ENCODE measurements around the gene RAPGEF3.

RAPGEF3 gene, protein sequence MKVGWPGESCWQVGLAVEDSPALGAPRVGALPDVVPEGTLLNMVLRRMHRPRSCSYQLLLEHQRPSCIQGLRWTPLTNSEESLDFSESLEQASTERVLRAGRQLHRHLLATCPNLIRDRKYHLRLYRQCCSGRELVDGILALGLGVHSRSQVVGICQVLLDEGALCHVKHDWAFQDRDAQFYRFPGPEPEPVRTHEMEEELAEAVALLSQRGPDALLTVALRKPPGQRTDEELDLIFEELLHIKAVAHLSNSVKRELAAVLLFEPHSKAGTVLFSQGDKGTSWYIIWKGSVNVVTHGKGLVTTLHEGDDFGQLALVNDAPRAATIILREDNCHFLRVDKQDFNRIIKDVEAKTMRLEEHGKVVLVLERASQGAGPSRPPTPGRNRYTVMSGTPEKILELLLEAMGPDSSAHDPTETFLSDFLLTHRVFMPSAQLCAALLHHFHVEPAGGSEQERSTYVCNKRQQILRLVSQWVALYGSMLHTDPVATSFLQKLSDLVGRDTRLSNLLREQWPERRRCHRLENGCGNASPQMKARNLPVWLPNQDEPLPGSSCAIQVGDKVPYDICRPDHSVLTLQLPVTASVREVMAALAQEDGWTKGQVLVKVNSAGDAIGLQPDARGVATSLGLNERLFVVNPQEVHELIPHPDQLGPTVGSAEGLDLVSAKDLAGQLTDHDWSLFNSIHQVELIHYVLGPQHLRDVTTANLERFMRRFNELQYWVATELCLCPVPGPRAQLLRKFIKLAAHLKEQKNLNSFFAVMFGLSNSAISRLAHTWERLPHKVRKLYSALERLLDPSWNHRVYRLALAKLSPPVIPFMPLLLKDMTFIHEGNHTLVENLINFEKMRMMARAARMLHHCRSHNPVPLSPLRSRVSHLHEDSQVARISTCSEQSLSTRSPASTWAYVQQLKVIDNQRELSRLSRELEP

DNA sequence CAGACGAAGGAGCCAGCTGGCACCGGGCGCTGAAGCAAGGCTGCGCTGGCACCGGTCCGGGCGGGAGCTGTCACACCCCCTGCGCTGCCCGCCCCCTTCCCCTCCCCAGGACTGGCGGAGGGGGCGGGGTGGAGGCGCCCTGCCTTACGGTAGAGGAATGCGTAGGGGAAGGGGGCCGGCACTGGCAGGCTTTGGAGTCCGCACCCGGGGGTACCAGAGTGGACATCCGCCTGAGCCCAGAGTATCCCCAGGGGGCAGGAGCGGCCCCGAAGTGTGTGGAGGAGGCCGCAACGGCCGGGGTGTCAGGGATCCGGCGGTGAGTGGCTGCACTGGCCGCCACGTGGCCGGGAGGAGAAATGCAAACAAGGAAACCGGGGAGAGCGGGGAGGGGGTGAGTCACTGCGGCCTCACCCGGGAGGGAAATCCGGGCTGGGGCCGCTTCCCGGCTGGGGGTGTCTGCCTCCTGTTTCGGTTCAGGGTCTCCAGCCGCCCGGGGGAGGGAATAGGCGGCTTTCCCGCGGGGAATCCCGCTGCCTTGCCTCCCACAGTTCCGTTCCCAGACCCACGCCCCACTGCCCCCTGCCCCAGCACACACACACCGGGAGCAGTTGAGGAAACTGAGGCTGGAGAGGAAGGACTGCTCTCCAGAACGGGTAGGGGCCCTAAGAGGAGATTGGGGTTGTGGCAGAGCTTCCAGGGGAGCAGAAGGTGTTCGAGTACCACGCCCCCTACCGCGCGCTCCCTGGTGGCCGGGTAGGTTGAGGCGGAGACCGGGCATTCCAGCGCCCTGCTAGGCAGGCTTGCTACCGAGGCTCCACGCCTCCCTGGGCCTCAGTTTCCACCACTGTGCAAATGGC lies at the start of gene RAPGEF3:
TSS of gene RAPGEF3 (minus strand) at position 47 of the 857 bp plus-strand sequence. CDS start 324 bp downstream, outside the sequence.
- DNase-seq = no peak

DNA sequence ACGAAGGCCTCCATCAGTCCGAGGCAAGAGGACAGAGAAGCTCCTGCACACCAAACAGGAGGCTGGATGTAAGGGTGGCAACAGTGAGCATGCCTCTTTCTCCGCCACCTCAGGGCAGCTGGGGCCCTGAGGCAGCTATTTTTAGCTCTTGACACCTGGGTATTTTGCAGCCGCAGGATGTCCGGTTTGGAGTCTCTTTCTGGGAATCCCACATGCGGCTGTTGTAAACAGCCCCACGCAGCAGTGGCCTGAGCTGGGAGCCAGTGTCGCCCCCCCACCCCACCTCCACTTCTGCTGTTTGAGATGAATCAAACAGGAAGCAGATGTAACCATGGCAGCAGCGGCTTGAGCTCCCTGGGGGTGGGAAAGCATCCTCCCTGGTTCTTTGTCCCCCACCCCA lies 49.4 kb upstream of the RAPGEF3 start:
- DNase-seq = no peak

DNA sequence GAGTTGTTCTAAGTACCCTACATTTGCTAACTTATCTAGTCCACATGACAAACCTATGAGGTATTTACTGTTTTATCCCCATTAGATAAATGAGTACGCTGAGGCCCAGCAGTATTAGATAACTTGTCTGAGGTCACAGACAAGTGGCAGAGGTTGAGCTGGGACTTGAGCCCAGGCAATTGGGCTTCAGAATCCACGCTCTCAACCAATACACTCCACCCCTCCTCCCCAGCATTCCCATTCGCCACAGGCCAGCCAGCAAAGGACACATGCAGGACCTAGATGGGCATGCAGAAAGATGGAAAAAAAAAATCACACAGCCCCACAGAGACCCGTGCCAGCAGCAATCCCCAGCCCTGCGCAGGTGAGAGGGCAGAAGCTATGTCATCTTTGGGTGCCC lies 48.7 kb upstream of the RAPGEF3 start:
- DNase-seq = no peak

DNA sequence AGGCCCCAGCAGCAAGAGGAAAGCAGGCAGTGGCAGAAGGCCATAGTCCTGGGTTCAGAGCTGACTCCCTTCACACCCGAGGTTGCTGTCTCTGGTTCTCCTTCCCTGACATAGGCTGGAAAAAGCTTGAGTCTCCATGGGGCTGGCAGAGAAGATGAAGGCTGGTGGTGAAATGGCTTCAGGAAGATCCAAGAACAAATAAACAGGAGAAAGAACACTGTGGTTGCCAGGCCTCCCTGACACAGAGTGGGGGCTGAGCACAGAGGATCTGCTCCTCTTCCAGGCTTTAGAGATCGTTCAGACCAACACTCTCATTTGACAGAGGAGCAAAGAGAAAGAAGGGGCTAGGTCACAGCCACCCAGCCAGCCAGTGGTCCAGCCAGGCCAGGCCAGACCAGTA lies 46.7 kb upstream of the RAPGEF3 start:
- no peak for DNase-seq

DNA sequence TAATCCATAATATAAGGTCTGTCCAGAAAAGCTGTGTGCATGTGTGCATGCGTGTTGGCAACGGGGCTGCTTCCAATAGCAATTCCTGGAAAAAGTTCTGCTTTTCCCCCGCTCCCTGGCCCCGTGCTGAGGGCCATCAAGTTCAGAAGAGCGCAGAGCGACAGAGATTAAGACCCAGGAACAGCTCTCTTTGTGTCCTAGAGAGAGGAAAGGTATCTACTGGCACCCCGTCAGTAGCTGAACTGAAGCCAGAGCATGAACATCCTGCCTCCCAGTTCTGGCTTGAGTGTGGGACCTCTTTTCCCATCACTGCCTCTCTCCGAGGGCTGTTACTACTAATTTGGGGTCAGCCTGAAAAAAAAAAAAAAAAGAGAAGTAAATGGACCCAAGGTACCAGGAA lies 45.5 kb upstream of the RAPGEF3 start:
- no peak for DNase-seq

DNA sequence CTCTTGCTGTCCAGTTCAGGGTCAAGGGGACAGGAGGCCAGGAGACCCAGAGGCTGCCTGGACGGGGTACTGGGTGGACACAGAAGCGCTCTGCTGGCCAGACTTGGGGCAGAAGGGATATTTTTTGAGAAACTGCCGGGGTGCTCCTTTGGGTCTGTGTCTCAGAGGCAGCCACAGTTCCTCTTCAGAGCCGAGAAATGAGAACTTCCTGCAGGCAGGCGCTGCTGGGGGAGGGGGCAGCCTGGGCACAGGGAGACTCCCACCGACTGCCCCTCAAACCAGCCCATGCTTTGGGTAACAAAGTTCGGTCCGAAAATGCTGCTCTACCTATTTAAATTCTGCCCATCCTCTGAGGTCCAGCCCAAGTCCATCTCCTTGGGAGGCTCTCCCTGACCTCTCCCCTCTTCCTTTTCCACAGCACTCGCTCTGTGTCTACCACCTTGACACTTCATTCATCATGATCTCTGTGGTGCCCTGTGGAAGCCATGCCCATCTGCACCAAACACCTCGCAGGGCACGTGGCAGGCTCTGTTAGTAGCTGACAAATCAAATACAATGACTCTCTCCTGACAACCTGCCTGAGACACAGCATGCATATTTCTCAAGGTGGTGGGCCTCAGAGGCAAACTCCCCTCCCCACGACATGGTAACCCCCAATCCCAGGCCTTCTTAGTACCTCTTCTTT lies 44.7 kb upstream of the RAPGEF3 start:
- no peak for DNase-seq

DNA sequence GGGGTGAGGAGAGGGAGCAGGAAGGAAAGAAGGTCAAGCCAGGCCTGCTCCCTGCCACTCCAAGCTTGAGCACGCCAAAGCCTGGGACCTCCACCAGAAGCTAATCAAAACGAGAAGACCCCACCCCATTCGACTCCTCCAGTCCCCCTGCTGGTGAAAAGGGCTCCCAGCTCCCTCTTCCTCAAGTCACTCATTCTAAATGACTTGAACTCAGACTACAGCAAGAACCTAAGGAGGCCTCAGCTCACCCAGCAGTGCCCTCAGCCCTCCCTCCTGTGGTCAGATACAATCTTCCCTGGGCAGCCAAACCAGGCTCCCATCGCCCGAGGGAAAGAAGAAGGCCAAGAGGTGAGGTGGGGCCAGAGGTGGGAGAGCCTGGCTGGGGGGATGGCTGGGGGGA lies 43.6 kb upstream of the RAPGEF3 start:
- no peak for DNase-seq

DNA sequence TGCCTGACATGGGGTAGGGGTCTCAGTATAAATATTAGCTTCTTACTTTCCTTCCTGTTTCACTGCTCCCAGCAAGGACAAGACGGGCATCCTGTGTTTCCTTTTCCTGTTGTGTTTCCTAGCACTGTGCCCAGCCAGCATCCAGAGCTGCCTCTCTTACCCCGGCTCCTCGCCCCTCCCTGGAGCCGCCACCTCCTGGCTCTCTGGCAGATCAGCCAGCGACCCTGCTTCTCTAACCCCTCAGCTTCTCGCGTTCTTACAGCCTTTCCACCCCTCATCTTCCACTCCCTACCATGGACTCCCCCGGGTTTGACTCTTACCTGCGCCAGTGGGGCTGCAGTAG lies 43.2 kb upstream of the RAPGEF3 start:
- DNase-seq = no peak

DNA sequence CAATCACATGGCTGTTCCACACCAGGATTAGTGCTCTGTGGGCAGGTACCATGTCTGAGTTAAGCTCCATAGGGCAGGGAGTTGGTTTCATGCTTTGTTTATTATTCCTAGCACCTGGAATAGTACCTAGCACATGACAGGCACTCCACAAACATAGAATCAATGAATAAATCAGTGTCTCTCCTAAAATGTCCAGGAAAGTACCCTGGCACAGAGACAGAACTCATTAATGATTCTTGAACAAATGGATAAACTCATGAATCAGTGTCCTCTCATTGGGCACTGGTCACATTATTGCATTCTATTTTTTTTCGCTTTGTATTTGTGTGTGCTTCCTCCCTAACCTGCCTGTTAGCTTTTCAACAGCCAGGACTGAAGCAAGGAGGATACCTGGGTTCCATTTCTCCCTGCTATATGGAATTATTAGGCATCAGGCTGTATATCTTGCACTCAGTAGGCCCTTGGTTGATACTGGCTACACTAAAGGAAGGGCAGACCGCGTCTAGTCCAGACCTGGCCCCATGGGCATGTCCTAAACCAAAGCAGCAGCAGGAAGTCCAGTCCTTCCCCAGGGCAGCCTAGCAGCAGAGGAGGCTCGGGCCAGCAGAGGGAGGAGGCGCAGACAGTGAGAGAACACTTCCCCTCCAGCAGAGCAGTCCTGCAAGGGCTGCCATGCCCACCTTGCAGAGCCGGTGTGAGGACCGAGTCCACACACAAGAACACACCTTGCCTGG lies 42.7 kb upstream of the RAPGEF3 start:
- DNase-seq = no peak

DNA sequence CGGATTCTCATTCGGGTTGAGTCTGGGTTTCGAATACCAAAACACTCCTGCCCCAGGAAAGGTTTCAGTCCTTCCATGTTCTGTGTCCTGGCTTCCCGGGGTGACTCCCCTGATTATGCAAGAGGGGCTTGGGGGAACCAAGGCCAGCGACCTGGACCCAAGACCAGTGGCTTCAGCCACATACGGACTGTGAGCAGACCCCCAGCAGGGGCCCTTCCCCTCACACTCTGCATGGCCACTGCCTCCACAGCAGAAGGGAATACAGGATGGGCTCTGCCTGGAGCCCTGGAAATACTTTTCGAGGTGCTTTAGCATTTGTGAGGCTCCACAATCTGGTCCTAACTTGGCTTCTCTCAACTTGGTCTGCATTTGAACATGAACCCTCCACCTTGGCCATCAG lies 41.9 kb upstream of the RAPGEF3 start:
- no peak for DNase-seq

DNA sequence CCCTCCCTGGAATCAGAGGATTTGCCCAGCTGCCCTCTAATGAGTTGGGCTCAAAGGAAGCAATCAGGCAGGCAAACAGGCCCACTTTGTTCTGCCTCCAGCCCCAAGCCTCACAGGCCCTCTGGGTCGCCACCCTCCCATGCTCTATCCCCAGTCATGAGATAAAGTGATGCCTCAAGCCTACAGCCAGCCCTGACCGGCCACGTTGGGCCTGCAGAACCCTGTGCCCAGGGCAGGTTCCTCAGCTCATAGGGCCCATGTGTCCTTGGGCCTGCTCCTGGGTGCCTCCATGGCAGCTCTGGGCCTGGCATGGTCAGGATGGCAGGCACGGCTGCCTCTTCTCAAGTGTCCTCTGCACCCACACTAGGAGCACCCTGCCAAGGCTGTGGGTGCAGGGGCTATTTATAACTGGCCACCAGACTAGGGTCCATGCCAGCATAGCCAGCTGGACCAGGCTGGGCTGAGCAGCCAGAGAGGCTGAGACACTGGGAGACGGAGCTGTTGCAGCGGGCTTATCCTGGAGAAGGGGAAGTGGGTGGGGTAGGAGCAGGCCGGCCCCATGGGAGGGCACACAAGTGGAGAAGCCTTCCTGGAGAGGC lies 40.8 kb upstream of the RAPGEF3 start:
- no peak for DNase-seq

DNA sequence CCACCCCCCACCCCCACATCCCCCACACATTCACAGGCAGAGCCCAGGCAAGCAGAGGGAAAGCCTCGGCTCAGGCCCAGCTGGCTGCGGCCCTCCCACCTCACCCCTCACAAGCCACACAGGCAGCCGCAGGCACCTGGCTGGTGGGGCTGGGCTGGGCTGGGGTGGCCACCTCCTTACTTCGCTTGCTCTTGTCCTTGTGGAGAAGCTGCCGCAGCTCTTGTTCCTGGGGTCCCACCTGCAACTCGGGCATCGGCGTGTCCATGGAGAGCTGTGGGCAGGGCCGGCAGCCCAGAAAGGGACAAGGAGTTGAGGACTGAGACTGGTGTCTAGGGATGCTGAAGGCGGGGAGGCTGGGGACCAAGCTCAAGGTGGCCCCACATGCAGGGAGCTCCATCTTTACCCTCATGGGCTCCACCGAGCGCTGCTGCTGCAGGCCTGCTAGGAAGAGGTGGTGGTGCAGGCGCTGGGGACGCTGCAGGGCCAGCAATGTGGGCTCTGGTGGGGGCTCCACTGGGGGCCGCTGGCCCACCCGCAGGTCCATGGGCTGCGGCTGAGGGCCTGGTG lies 39.8 kb upstream of the RAPGEF3 start:
- DNase-seq = no peak

DNA sequence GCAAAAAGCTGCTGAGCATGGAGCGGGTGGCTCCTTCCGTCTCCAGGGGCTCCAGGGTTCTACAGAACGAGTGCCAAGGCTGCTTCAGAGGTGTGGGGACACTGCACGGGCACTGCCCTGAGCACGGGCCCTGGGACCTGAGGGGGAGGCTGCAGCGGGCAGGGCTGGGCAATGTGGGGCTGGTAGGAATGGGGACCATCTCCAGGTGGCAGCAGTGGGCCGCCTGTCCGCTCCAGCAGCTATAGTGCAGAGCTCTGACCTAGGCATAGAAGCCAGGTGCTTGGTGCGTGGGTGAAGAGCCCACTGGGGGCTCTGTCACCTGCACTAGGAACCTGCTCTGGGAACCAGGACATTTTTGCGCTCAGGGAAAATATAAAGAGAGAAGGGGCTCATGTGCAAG lies 38.8 kb upstream of the RAPGEF3 start:
- DNase-seq = no peak

DNA sequence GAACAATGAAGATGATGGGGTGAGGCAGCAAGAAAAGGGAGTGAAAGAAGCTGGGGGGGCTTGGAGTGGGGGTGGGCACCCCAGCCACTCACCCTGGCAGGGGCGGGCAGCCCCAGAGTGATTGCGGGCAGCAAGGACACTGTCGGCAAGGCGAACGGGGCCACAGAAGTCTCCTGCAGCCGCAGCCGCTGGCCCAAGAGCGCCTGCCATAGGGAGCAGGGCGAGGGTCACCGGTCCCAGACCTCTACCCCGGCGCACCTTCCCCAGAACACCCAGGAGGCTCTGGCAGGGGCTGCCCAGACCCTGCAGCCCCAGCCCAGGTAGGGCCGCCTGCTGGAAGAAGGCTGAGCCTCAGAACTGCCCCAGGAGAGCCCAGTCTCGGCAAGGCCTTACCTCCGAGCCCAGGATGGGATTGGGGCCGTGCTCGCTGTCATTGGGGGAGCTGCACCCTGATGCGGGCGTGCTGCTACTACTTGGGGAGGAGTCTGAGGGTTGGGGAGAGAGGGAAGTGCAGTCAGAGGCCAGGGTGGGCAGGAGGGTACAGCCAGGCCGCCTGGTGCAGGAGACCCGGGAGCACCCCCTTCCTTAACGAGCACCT lies 37.2 kb upstream of the RAPGEF3 start:
- DNase-seq = no peak

DNA sequence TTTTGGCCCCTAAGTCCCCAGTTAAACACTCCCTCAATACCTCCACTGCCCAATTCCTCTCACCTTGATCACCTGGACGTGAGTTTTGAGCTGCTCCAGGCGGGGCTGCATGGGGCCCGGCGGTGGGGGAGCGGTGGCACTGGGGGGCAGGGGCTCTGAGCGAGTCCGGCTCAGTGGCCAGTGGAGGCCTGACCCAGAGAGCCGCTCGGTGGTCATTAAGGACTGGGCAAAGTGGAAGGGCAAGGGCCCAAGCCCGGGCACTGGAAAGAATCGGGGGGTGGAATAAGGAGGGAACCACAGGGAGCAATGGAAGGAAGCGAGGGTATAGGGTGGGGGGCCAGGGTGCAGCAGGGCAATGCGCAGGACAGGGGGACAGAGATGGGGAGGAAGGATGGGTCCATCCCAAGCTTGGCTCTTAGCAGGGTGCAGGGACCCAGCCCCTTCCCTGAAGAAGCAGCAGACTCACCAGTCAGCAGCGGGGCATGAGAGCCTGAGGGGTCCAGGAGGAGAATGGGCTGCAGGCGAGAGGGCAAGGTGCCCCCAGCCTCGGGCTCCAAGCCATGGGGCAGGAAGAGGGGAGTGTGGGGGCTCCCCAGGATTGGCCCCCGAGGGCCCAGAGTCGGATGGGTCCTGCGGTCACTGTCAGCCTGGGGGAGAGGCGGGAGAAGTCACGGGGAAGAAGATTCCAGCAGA lies 36.6 kb upstream of the RAPGEF3 start:
- no peak for DNase-seq

DNA sequence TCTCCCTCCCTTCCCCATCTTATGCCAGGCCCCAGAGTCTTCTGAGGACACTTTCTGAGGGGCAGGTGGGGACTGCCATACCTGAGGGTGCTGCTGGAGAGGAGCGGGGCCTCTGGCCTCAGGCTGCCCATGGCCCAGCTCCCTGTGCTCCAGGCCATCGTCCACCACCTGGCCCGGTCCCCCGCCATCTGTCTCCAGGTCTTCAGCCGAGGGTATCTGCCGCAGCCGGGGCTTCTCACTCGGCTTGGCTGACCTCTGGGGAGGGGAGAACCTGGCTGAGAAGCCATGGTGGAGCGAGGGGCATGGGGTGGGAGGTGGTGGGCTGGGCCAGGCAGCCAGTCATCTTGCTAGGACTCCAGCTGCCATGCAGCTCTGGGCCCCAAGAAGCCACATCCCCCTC lies 36.0 kb upstream of the RAPGEF3 start:
- DNase-seq = no peak

DNA sequence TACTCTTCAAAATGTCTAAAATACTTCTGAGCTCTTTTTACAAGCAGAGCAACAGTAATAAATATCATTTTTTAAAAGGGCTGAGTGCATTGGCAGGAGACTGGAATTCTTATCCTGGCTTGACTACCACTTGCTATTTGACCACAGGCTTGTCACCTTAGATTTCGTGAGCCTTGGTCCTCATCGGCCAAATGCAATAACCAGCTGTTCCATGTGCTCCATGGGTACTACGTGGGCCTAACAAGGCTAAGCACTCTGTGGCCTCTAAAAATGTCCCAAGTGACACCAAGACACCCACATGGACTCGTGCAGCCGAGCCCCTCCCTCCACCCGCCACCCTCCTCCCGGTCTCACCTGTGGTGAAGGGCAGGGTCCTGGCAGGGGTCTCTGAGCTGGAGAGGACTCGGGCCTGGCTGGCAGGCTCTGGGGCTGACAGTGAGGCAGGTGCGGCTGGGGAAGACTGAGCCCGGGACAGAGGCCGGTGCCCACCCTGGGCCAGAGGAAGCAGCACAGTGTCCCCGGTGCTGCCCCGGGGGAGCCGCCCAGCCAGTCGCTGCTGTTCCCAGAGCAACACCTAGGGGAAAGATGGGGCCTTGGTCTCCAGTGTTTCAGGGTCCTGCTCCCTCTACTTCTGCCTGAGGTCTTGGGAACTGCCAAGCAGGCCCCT lies 34.5 kb upstream of the RAPGEF3 start:
- DNase-seq = no peak

DNA sequence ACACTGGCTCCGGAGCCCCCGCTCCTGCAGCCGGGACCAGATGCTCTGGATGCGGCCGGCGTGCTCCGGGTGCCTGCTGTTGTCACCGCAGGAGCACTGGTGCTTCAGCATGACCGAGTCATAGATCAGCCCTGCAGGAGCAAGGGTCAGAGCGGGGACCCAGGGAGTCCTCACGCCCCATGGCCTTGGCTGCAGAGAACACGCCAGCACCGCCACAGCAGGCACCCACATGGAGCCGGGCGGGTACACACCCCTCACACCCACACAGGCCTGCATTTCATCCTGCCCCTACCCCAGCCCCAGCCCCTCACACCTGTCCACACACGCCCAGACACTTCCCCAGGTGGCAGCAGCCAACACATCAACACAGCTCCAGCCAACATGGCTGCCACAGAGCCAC lies 33.2 kb upstream of the RAPGEF3 start:
- DNase-seq = no peak

DNA sequence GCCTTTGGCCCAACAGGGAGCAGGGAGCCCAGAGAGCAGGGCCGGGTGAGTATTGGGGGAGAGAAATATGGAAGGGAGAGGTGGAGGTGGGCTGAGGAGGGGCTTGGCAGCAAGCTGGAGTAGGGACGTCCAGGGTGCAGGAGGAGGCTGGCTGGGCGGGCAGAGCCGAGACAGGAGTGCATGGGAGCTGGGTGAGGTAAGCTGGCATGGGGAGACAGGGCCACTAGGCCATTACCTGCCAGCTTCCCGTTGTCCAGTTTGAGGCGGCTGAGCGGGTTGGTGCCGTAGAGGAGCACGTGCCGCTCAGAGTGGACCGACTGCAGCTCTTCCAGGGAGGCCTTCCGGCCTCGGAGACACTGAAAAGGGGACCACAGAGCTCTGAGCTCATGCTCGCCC lies 32.7 kb upstream of the RAPGEF3 start:
- no peak for DNase-seq

Data from cerebellar nuclear complex (tissue), 1 donor.